Duodenal mucosa (tissue), 2 donors: ENCODE results near the gene DDX5.
"Not testable (repeated sequence)": the region's sequence is repeated elsewhere in the genome, so short reads cannot be mapped to it uniquely, and the experiment has no call there.

ENCODE experiments used
- H3K27ac ChIP-seq: one replicate; pipeline ENCODE4 v1.7.0; 2013; ENCODE audit warnings: low read depth, low read length
- H3K27me3 ChIP-seq, 2 donors: one replicate each; pipeline ENCODE4 v1.7.0; 2013; ENCODE audit warnings: low read length in 2 of 2, control low read depth in 1 of 2; ENCODE audit not compliant: insufficient read depth in 2 of 2, control insufficient read depth in 1 of 2
- H3K36me3 ChIP-seq, 2 donors: one replicate each; pipeline ENCODE4 v1.7.0; 2013; ENCODE audit warnings: low read length in 2 of 2, control low read depth in 1 of 2; ENCODE audit not compliant: insufficient read depth in 2 of 2, control insufficient read depth in 1 of 2
- H3K4me1 ChIP-seq, 2 donors: one replicate each; pipeline ENCODE4 v1.7.0; 2013; ENCODE audit warnings: low read length in 2 of 2, control low read depth in 1 of 2; ENCODE audit not compliant: insufficient read depth in 2 of 2, control insufficient read depth in 1 of 2
- H3K4me3 ChIP-seq, 2 donors: one replicate each; pipeline ENCODE4 v1.7.0; 2013; ENCODE audit warnings: low read length in 2 of 2, low read depth in 1 of 2
- H3K9ac ChIP-seq, 2 donors: one replicate each; pipeline ENCODE4 v1.7.0; 2013; ENCODE audit warnings: low read length in 2 of 2, low read depth in 1 of 2
- H3K9me3 ChIP-seq, 2 donors: one replicate each; pipeline ENCODE4 v1.7.0; 2013; ENCODE audit warnings: low read length in 2 of 2, control low read depth in 1 of 2; ENCODE audit not compliant: control insufficient read depth in 1 of 2

DDX5 gene

GRCh38 chr17:64495300-64495699 lies 10.8 kb downstream of the DDX5 start:
- not testable (repeated sequence) for H3K27me3 ChIP-seq, H3K9ac ChIP-seq, H3K27ac ChIP-seq, H3K9me3 ChIP-seq
- Histone ChIP-seq H3K4me3 (peak overlapping the region in 1 of 2 donors; percentile 95), H3K4me1 (peaks cover 27 to 52% of the 10 kb centered on the region in 2 donors), H3K36me3 (peaks cover 15 to 38% of the 10 kb centered on the region in 2 donors)

- Histone ChIP-seq H3K27me3 (no peaks in the 10 kb centered on the region), H3K36me3 (peaks cover 5 to 38% of the 10 kb centered on the region in 2 donors), H3K4me3 (no peak overlapping the region), H3K9ac (no peak overlapping the region), H3K4me1 (peaks cover 23 to 41% of the 10 kb centered on the region in 2 donors), H3K9me3 (no peaks in the 10 kb centered on the region), H3K27ac (no peak overlapping the region)
Observed at GRCh38 chr17:64494121-64494520, 12.0 kb downstream of the DDX5 start.

- H3K36me3 ChIP-seq: peaks cover 5 to 36% of the 10 kb centered on the region in 2 donors
- H3K9ac ChIP-seq: no peak overlapping the region
- H3K27me3 ChIP-seq: no peaks in the 10 kb centered on the region
- no peak overlapping the region for H3K27ac ChIP-seq
- no peak overlapping the region for H3K4me3 ChIP-seq
- H3K4me1 ChIP-seq: peaks cover 22 to 25% of the 10 kb centered on the region in 2 donors
- H3K9me3 ChIP-seq: no peaks in the 10 kb centered on the region
Observed at GRCh38 chr17:64492481-64493109, 13.5 kb downstream of the DDX5 start.

- H3K4me3 ChIP-seq: no peak overlapping the region
- no peak overlapping the region for H3K9ac ChIP-seq
- H3K36me3 ChIP-seq: peaks cover 5 to 36% of the 10 kb centered on the region in 2 donors
- H3K27me3 ChIP-seq: no peaks in the 10 kb centered on the region
- H3K9me3 ChIP-seq: no peaks in the 10 kb centered on the region
- no peak overlapping the region for H3K27ac ChIP-seq
- peaks cover 16 to 21% of the 10 kb centered on the region in 2 donors for H3K4me1 ChIP-seq
Observed at GRCh38 chr17:64491994-64492393, 14.1 kb downstream of the DDX5 start.

- H3K9ac ChIP-seq: no peak overlapping the region
- no peaks in the 10 kb centered on the region for H3K27me3 ChIP-seq
- no peak overlapping the region for H3K4me3 ChIP-seq
- no peaks in the 10 kb centered on the region for H3K9me3 ChIP-seq
- peaks cover 13 to 20% of the 10 kb centered on the region in 2 donors for H3K4me1 ChIP-seq
- no peak overlapping the region for H3K27ac ChIP-seq
- H3K36me3 ChIP-seq: peaks cover 5 to 36% of the 10 kb centered on the region in 2 donors
Observed at GRCh38 chr17:64491034-64491860, 14.8 kb downstream of the DDX5 start.

GRCh38 chr17:64488301-64488700 lies 17.8 kb downstream of the DDX5 start:
- Histone ChIP-seq H3K9me3 (no peaks in the 10 kb centered on the region), H3K4me3 (no peak overlapping the region), H3K9ac (no peak overlapping the region), H3K4me1 (no peaks in the 10 kb centered on the region), H3K27ac (no peak overlapping the region), H3K27me3 (no peaks in the 10 kb centered on the region), H3K36me3 (peaks cover 10 to 43% of the 10 kb centered on the region in 2 donors)

- H3K9ac ChIP-seq: no peak overlapping the region
- H3K27ac ChIP-seq: no peak overlapping the region
- peaks cover 9 to 29% of the 10 kb centered on the region in 2 donors for H3K36me3 ChIP-seq
- H3K9me3 ChIP-seq: no peaks in the 10 kb centered on the region
- no peak overlapping the region for H3K4me3 ChIP-seq
- H3K27me3 ChIP-seq: no peaks in the 10 kb centered on the region
- no peaks in the 10 kb centered on the region for H3K4me1 ChIP-seq
Observed at GRCh38 chr17:64484380-64484779, 21.7 kb downstream of the DDX5 start.

GRCh38 chr17:64480951-64481350 lies 25.1 kb downstream of the DDX5 start:
- no peaks in the 10 kb centered on the region for H3K9me3 ChIP-seq
- H3K36me3 ChIP-seq: peaks cover 9 to 23% of the 10 kb centered on the region in 2 donors
- H3K4me1 ChIP-seq: no peaks in the 10 kb centered on the region
- H3K4me3 ChIP-seq: no peak overlapping the region
- no peak overlapping the region for H3K27ac ChIP-seq
- H3K9ac ChIP-seq: no peak overlapping the region
- H3K27me3 ChIP-seq: no peaks in the 10 kb centered on the region

- peaks cover 4 to 12% of the 10 kb centered on the region in 2 donors for H3K36me3 ChIP-seq
- no peaks in the 10 kb centered on the region for H3K9me3 ChIP-seq
- H3K27me3 ChIP-seq: no peaks in the 10 kb centered on the region
- no peak overlapping the region for H3K27ac ChIP-seq
- no peaks in the 10 kb centered on the region for H3K4me1 ChIP-seq
- no peak overlapping the region for H3K9ac ChIP-seq
- H3K4me3 ChIP-seq: no peak overlapping the region
Observed at GRCh38 chr17:64477849-64478248, 28.2 kb downstream of the DDX5 start.

- H3K27ac ChIP-seq: no peak overlapping the region
- no peak overlapping the region for H3K4me3 ChIP-seq
- no peaks in the 10 kb centered on the region for H3K27me3 ChIP-seq
- H3K9me3 ChIP-seq: no peaks in the 10 kb centered on the region
- H3K36me3 ChIP-seq: no peaks in the 10 kb centered on the region
- H3K9ac ChIP-seq: no peak overlapping the region
- no peaks in the 10 kb centered on the region for H3K4me1 ChIP-seq
Observed at GRCh38 chr17:64472564-64472963, 33.5 kb downstream of the DDX5 start.
